ENCODE data around the gene ULK4.
"Not testable (repeated sequence)": the region's sequence is repeated elsewhere in the genome, so short reads cannot be mapped to it uniquely, and the experiment has no call there.

Gene ULK4

GRCh38 chr3:41688595-41689380 lies 273.1 kb downstream of the ULK4 start:
- no peak for DNase-seq (ENCODE audit: low spot score)

GRCh38 chr3:41684797-41685735 lies 276.8 kb downstream of the ULK4 start:
- no peak for DNase-seq (ENCODE audit: low spot score)

DNA sequence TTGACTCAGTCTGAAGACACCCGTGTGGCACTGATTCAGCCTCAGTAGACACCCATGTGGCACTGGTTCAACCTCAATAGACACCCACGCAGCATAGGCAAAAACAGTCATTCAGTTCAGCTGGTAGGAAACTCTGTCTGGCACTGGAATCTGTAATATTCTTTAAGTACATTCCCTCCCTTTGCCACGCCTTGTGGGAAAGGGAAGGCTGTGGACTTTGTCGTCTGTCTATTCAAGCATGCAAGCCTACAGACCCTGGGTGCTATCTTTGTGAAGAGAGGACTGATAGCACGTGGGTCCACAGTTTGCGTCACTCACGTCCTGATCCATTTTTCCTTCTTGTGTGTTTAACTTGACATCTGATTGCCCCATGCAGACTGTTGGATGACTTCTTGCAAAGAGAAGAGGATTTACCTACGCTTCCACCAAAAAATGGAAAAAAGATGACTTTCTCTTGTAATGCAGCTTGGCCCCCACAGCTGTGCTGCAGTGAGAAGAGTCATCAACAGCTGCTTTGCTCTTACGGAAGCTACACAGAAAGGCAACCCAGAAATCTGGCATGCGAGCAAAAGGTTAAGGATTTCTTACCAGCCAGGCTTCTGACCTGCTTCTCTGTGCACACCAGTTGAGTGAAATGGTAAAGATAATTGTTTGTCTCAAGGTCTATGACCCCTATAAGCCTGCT lies 278.1 kb downstream of the ULK4 start:
- DNase-seq (ENCODE audit: low spot score): no peak

DNA sequence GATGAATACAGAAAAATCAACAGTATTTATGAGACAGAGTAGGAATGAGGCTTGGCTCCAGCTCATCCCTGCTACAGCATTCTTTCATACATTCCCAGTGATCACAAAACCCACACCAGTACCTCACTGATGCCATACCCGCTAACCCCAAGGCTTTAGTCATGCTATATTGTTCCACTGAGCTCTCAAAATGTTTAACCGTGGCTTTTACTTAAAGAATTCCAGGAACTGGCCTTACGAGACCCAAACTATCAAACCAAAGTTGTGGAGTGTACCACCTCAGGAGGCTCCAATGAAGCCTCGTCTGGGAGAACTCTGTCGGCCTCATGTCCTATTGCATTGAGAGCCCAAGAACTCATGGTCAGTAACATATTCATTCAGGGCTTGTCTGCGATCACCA lies 278.9 kb downstream of the ULK4 start:
- DNase-seq (ENCODE audit: low spot score): no peak

- DNase-seq (ENCODE audit: low spot score): no peak
Observed at GRCh38 chr3:41682382-41682781, 279.5 kb downstream of the ULK4 start.

GRCh38 chr3:41681479-41681878 lies 280.4 kb downstream of the ULK4 start:
- no peak for DNase-seq (ENCODE audit: low spot score)

GRCh38 chr3:41679374-41679773 lies 282.5 kb downstream of the ULK4 start:
- no peak for DNase-seq (ENCODE audit: low spot score)

- not testable (repeated sequence) for DNase-seq (ENCODE audit: low spot score)
Observed at GRCh38 chr3:41675102-41675501, 286.8 kb downstream of the ULK4 start.

GRCh38 chr3:41674449-41674848 lies 287.5 kb downstream of the ULK4 start:
- no peak for DNase-seq (ENCODE audit: low spot score)

DNA sequence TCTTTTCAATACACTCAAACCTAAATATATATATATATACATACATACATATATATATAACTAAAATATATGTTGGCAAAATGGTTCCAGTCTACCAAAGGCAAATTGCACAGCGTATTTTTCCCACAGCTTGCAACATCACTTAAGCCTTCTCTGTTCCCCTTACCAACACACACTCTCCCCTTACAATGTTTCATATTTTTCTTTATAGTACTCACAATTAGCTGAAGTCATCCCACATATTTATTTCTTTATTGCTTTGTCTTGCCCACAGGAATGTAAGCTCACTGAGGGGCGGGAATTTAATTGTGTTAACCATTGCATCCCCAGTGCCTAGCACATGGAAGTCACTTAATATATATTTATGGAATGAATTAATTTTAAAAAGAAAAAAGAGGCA lies 288.3 kb downstream of the ULK4 start:
- no peak for DNase-seq (ENCODE audit: low spot score)

GRCh38 chr3:41668379-41668778 lies 293.5 kb downstream of the ULK4 start:
- no peak for DNase-seq (ENCODE audit: low spot score)

DNA sequence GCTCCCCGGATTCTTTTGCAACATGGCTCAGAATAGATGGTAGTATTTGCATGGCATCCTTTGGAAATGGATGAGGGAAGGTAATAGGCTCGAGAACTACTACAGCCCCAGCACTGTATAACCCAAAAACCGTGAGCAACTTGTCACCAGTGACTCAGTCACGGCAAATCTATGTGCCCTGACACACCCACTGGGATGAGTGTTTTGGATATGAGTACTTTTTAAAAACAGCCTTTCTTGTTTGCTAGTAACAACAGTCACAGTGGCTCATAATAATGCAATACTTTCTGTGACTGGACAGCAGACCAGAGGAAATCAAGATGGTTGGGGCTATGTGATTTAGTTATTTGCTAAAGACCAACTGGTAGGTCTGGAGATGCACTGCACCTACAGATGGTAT lies 299.6 kb downstream of the ULK4 start:
- DNase-seq (ENCODE audit: low spot score): no peak

GRCh38 chr3:41661796-41662195 lies 300.1 kb downstream of the ULK4 start:
- DNase-seq (ENCODE audit: low spot score): no peak

- no peak for DNase-seq (ENCODE audit: low spot score)
Observed at GRCh38 chr3:41660510-41660909, 301.4 kb downstream of the ULK4 start.

DNA sequence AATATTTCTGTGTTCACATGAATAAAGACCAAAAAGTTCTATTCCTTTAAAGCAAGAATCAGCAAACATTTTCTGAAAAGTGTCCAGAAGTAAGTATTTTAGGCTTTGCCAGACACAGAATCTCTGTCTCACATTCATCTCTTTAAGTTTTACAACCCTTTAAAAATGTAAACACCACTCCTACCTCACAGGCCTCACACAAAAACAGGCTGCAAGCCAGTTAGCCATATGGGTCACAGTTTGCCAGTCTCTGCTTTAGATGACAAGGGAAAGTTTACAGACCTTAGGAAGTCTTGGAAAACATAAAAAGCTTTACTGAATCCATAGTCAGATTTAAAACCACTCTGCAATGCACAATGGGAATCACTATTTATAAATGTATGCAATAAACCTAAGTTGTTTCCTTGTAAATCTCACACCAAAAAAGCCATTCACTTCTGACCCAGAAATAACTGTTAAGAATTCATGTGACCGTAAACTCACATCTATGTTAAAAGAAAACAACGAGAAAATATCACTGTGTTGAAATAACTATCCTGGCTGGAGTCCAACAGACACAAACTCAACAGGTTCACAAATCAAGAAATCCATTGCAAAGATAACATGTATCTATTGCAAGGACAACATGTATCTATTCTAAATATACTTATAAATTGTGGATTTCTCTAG lies 308.2 kb downstream of the ULK4 start:
- DNase-seq (ENCODE audit: low spot score): no peak

DNA sequence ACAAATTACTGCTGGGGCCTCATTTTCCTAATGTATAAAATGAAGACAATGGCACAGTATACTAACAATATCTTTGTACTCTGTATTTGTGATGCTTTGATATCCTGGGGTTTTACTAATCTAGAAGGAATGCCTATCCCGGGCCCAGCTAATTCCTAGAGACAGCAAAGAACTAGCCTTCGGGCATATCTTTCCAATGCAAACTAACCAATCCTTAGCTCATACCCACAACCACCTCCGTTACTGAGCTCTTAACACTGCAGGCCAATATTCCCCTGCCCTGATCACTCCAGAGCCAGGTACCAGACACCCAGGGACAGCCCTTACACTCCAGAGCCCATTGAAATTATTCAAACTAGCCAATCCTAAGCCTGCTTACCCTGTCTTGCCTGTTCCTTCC lies 309.0 kb downstream of the ULK4 start:
- DNase-seq (ENCODE audit: low spot score): no peak

- no peak for DNase-seq (ENCODE audit: low spot score)
Observed at GRCh38 chr3:41652506-41652905, 309.4 kb downstream of the ULK4 start.

DNA sequence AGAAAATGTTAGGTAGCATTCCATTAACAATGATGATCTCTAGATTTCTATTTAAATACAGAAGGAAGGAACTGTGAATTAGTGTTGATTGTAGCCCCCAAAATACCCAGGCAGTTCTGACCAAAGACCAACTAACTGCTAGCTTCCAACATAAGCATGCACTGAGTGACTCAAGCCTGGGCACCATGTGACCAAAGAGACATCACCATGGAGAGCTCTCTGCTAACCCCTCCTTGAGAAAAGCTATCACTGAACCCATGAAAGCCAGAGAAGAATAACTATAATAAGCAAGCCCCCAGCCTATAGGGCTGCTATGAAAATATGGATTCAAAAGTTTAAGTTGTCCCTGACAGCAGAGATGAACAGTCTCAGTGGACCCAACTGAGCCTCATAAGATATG lies 310.2 kb downstream of the ULK4 start:
- no peak for DNase-seq (ENCODE audit: low spot score)

- no peak for DNase-seq (ENCODE audit: low spot score)
Observed at GRCh38 chr3:41650406-41650805, 311.5 kb downstream of the ULK4 start.

DNA sequence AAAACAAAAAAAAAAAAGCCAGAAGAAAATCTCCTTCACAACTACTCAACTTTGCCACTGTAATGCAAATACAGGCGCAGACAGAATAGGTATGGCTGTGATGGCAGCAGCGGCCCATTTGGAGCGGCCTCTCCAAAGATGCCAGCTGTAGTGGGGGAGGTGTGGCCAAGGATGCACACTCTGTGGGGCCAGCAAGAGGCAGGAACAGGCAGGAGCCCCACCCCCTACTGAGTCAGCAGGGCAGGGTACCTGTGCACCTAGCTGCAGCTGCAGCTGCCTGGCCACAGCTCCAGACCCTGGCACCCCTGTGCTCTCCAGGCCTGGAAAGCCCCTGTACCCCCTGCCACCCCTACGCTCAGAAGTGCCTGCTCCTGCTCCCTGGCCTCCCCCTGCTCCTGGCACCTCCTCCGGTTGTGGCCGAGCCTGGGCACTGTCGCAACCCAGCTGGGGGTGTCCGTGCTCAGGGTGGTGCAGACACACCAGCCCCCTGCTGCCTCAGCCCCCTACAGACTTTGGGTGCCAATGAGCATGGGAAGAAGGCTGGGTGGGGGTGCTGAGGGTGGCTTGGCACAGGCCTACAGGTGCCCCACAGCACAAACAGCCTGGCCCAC lies 312.7 kb downstream of the ULK4 start:
- DNase-seq (ENCODE audit: low spot score): no peak

DNA sequence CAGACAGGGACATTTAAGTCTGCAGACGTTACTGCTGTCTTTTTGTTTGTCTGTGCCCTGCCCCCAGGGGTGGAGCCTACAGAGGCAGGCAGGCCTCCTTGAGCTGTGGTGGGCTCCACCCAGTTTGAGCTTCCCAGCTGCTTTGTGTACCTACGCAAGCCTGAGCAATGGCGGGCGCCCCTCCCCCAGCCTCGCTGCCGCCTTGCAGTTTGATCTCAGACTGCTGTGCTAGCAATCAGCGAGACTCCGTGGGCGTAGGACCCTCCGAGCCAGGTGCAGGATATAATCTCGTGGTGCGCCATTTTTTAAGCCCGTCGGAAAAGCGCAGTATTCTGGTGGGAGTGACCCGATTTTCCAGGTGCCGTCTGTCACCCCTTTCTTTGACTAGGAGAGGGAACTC lies 314.2 kb downstream of the ULK4 start:
- not testable (repeated sequence) for DNase-seq (ENCODE audit: low spot score)

DNA sequence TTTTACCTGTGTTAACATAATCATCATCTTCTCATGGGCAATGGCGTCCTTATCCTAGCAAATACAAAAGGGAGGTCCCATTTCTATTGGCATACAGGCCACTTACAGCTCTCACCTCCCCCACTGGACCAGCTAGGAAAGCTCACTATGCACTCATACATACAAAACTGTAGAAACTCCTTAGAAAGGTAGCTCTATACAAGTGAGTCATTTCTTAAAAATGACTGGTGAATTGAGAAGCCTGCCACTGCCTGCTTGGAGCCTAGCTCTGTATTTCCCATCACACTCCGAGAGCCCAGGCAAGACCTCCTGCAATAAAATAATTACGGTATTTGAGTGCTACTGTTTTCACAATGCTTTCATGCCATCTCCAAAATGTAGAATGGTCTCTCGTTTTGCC lies 321.8 kb downstream of the ULK4 start:
- no peak for DNase-seq (ENCODE audit: low spot score)

All from hematopoietic multipotent progenitor cell treated with erythropoietin and hydrocortisone succinate and interleukin-3 and kit ligand, for 15 days (in vitro differentiated cells).